ENCODE measurements around the gene MAPK4.

The MAPK4 gene

DNA sequence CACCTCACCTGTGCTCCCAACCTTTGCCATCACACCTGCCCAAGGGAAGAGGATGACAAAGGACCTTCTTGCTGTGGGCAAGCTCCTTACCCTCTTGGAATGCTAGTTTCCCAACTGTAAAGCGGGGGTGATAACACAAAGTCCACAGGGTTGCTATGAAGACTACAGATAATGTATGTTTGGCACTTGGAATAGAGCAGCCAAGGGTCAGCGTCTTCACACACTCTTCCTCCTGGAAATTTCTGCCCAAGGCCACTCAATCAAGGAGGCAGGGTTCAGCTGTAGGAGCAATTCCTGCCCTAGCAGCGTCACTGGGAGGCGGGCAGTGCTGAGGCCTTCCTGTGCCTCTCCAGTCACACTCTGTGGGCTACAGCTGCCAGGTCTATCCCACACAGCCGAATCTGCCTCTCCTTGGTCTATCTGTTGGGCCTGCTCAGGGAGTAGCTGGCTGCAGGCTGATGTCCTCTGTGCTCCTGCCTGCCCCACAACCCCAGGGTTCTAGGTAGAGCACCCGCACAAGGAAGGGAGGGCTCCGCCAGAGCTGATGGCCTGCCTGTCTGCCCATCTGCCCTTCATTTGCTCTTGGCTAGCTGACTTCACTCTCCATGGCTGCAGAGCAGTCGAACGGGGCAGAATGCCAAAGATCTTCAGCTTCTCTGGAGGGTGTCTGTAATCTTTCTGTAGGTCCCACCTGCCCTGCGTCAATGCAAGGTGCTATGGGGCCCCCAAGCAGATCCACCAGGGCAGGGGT is 168.0 kb downstream of the MAPK4 start:
- Histone ChIP-seq H3K9me3 (ENCODE audit: control insufficient read depth, insufficient read depth, low read depth, low read length) (no peaks in the 10 kb centered on the region), H3K4me3 (ENCODE audit: low read depth, low read length) (no peak overlapping the region), H3K4me1 (ENCODE audit: control insufficient read depth, insufficient read depth, low read length) (no peaks in the 10 kb centered on the region), H3K27ac (ENCODE audit: extremely low read depth, low read depth, low read length) (no peak overlapping the region), H3K36me3 (ENCODE audit: control insufficient read depth in 2 of 2, insufficient read depth in 1 of 2, low read length in 2 of 2) (no peaks in the 10 kb centered on the region; a peak in 1 of 3 replicates)
- ChIA-PET POLR2A (no interaction called here), CTCF (no interaction called here)
- TF ChIP-seq ZFP37 (tag by site-specific recombination; IDR thresholded peaks at IDR 0.05) (no peak), ZNF10 (tag by site-specific recombination; IDR thresholded peaks at IDR 0.05) (no peak), PRDM1 (tag by site-specific recombination; IDR thresholded peaks at IDR 0.05) (no peak), ZNF585B (tag by site-specific recombination; IDR thresholded peaks at IDR 0.05) (no peak), ZNF248 (tag by site-specific recombination; IDR thresholded peaks at IDR 0.05) (no peak), ZNF121 (tag by site-specific recombination; IDR thresholded peaks at IDR 0.05) (no peak), ZNF16 (tag by site-specific recombination; IDR thresholded peaks at IDR 0.05; ENCODE audit: low read depth) (no peak), ZNF791 (tag by site-specific recombination; IDR thresholded peaks at IDR 0.05) (no peak), ZFP3 (tag by site-specific recombination; IDR thresholded peaks at IDR 0.05; ENCODE audit: low read depth) (no peak), GLI4 (tag by site-specific recombination; IDR thresholded peaks at IDR 0.05) (no peak), ZNF335 (tag by site-specific recombination; conservative IDR thresholded peaks at IDR 0.05) (no peak), MYNN (tag by site-specific recombination; IDR thresholded peaks at IDR 0.05; ENCODE audit: borderline replicate concordance) (no peak), ZNF239 (tag by site-specific recombination; IDR thresholded peaks at IDR 0.05) (no peak), ZXDB (tag by site-specific recombination; IDR thresholded peaks at IDR 0.05) (no peak), ZNF580 (tag by site-specific recombination; IDR thresholded peaks at IDR 0.05) (no peak), ZNF792 (tag by site-specific recombination; IDR thresholded peaks at IDR 0.05) (no peak), INSM2 (tag by site-specific recombination; IDR thresholded peaks at IDR 0.05) (no peak), ZNF324 (tag by site-specific recombination; IDR thresholded peaks at IDR 0.05) (no peak)
- TF ChIP-seq, protein P1, sequence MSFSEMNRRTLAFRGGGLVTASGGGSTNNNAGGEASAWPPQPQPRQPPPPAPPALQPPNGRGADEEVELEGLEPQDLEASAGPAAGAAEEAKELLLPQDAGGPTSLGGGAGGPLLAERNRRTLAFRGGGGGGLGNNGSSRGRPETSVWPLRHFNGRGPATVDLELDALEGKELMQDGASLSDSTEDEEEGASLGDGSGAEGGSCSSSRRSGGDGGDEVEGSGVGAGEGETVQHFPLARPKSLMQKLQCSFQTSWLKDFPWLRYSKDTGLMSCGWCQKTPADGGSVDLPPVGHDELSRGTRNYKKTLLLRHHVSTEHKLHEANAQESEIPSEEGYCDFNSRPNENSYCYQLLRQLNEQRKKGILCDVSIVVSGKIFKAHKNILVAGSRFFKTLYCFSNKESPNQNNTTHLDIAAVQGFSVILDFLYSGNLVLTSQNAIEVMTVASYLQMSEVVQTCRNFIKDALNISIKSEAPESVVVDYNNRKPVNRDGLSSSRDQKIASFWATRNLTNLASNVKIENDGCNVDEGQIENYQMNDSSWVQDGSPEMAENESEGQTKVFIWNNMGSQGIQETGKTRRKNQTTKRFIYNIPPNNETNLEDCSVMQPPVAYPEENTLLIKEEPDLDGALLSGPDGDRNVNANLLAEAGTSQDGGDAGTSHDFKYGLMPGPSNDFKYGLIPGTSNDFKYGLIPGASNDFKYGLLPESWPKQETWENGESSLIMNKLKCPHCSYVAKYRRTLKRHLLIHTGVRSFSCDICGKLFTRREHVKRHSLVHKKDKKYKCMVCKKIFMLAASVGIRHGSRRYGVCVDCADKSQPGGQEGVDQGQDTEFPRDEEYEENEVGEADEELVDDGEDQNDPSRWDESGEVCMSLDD (tag by site-specific recombination; IDR thresholded peaks at IDR 0.05) = no peak
- TF ChIP-seq, protein P2, sequence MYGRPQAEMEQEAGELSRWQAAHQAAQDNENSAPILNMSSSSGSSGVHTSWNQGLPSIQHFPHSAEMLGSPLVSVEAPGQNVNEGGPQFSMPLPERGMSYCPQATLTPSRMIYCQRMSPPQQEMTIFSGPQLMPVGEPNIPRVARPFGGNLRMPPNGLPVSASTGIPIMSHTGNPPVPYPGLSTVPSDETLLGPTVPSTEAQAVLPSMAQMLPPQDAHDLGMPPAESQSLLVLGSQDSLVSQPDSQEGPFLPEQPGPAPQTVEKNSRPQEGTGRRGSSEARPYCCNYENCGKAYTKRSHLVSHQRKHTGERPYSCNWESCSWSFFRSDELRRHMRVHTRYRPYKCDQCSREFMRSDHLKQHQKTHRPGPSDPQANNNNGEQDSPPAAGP (tag by site-specific recombination; IDR thresholded peaks at IDR 0.05) = no peak

GRCh38 chr18:50729376-50729775 is 169.5 kb downstream of the MAPK4 start:
- H3K36me3 ChIP-seq (ENCODE audit: control insufficient read depth in 2 of 2, insufficient read depth in 1 of 2, low read length in 2 of 2) = no peaks in the 10 kb centered on the region
- H3K27ac ChIP-seq (ENCODE audit: extremely low read depth, low read depth, low read length) = no peak overlapping the region
- ChIA-PET POLR2A (interaction anchor here (0.6 kb wide), 1 partner anchor 90 kb away, joined by 3 read pairs; no protein-coding TSS in a partner anchor), CTCF (no interaction called here)
- no peak overlapping the region for H3K4me3 ChIP-seq (ENCODE audit: low read depth, low read length)
- no peaks in the 10 kb centered on the region for H3K9me3 ChIP-seq (ENCODE audit: control insufficient read depth, insufficient read depth, low read depth, low read length)
- no peaks in the 10 kb centered on the region for H3K4me1 ChIP-seq (ENCODE audit: control insufficient read depth, insufficient read depth, low read length)
- TF ChIP-seq ZFP69B (tag by site-specific recombination; IDR thresholded peaks at IDR 0.05) = no peak
- no peak for TF ChIP-seq PATZ1 (tag by site-specific recombination; IDR thresholded peaks at IDR 0.05)
- no peak for TF ChIP-seq KLF7 (tag by site-specific recombination; IDR thresholded peaks at IDR 0.05; ENCODE audit: borderline replicate concordance)
- TF ChIP-seq SP2 (tag by site-specific recombination; IDR thresholded peaks at IDR 0.05) = no peak
- no peak for TF ChIP-seq SP7 (tag by site-specific recombination; IDR thresholded peaks at IDR 0.05)
- no peak for TF ChIP-seq ZNF621 (tag by site-specific recombination; IDR thresholded peaks at IDR 0.05)
- no peak for TF ChIP-seq ZNF600 (tag by site-specific recombination; IDR thresholded peaks at IDR 0.05)
- no peak for TF ChIP-seq ZNF302 (tag by site-specific recombination; IDR thresholded peaks at IDR 0.05; ENCODE audit: low read depth)
- TF ChIP-seq ZNF311 (tag by site-specific recombination; IDR thresholded peaks at IDR 0.05; ENCODE audit: borderline replicate concordance) = no peak
- TF ChIP-seq ZNF548 (tag by site-specific recombination; IDR thresholded peaks at IDR 0.05) = no peak

All from HEK293 (cell line).